ENCODE data around the gene MED9. TPM values are rescaled to one million over a fixed set of nuclear protein-coding genes. Genes with fewer than 3 reads are reported as not detected.

MED9 gene
- total and polyA plus RNA-seq, 2 of the 8 experiments (the other 6 are each of a cell fraction or from before 2014, with no cell fraction given), result 15.8 to 19.7 TPM

- TF ChIP-seq SP4 (IDR thresholded peaks at IDR 0.05; ENCODE audit: low read length), result no peak
- TF ChIP-seq NANOG (IDR thresholded peaks at IDR 0.05; ENCODE audit: insufficient read depth, low read depth, low read length, poor library complexity, severe bottlenecking), result no peak
- peaks cover 6% of the 10 kb centered on the region; the same call in 1 of the 2 replicates for H3K23me2 ChIP-seq (ENCODE audit: low read depth, low read length)
- H2BK5ac ChIP-seq (ENCODE audit: low read depth, low read length), result no peak overlapping the region
- H3K4me1 ChIP-seq (replicated peaks in 1 of 4; ENCODE audit: control insufficient read depth in 3 of 4, insufficient read depth in 4 of 4, low read length in 3 of 4), result peaks cover 0 to 5% (median 1%) of the 10 kb centered on the region in 4 experiments; a peak in 1 of 7 replicates
- H3K4me3 ChIP-seq (ENCODE audit: extremely low read depth in 1 of 4, insufficient read depth in 2 of 4, low read depth in 3 of 4, low read length in 4 of 4), result no peak overlapping the region
- no peak overlapping the region for H3K14ac ChIP-seq (ENCODE audit: insufficient read length)
- H3K27me3 ChIP-seq (replicated peaks in 1 of 4; ENCODE audit: control insufficient read depth in 3 of 4, extremely low read depth in 1 of 4, insufficient read depth in 3 of 4, low read length in 3 of 4), result peaks cover 0 to 4% (median 0%) of the 10 kb centered on the region in 4 experiments; a peak in 2 of 7 replicates
- no peak overlapping the region for H3K27ac ChIP-seq (ENCODE audit: low read depth, low read length)
- no peak overlapping the region for H3K56ac ChIP-seq (replicated peaks; ENCODE audit: insufficient read length, low read depth, low read length)
- H2BK20ac ChIP-seq (ENCODE audit: low read length), result no peak overlapping the region
- no peaks in the 10 kb centered on the region for H4K20me1 ChIP-seq (replicated peaks in 1 of 2; ENCODE audit: control insufficient read depth in 1 of 2, insufficient read depth in 2 of 2, low read length in 2 of 2)
- no peak overlapping the region for H2AK5ac ChIP-seq (ENCODE audit: low read depth, low read length)
- H3K23ac ChIP-seq (ENCODE audit: insufficient read length), result no peak overlapping the region
- no peak overlapping the region for H3K9ac ChIP-seq (replicated peaks in 1 of 4; ENCODE audit: extremely low read depth in 1 of 4, low read depth in 3 of 4, low read length in 3 of 4)
- CTCF ChIA-PET (ENCODE audit: partially characterized antibody), result interaction anchor here (1.0 to 1.3 kb wide), 2 partner anchors 87 to 119 kb away, joined by 3 to 4 read pairs; no protein-coding TSS in a partner anchor
- H3K18ac ChIP-seq (ENCODE audit: extremely low read depth, low read length), result no peak overlapping the region
- 85% methylated on average over 7 of the region's 7 CpGs; no CpG with 5 or more reads in 1 of the 2 experiments for WGBS, 2 experiments (ENCODE audit: extremely low coverage in 1 of 2, insufficient coverage in 1 of 2, insufficient read length in 1 of 2, insufficient replicate concordance in 2 of 2, low coverage in 1 of 2, low lambda C conversion rate in 2 of 2, missing lambda C conversion rate in 1 of 2)
- H3K79me2 ChIP-seq (ENCODE audit: control insufficient read depth in 1 of 2, insufficient read depth in 2 of 2, low read length in 2 of 2), result peaks cover 0 to 21% of the 10 kb centered on the region in 2 experiments; a peak in 3 of 4 replicates
- no peaks in the 10 kb centered on the region for H3K36me3 ChIP-seq (ENCODE audit: control insufficient read depth in 2 of 4, insufficient read depth in 4 of 4, low read length in 3 of 4)
- no peak overlapping the region for H4K5ac ChIP-seq (ENCODE audit: insufficient read length, low read depth, low read length)
- H4K8ac ChIP-seq (ENCODE audit: extremely low read depth, insufficient read depth, low read length), result no peak overlapping the region
- no peak overlapping the region for H2BK12ac ChIP-seq (ENCODE audit: low read depth, low read length)
- POLR2A ChIA-PET (ENCODE audit: partially characterized antibody), result interaction anchor here (0.6 kb wide), 1 partner anchor 16 kb away, joined by 3 read pairs; no protein-coding TSS in a partner anchor
- H3K4me2 ChIP-seq (ENCODE audit: insufficient read depth in 1 of 2, low read depth in 2 of 2, low read length in 2 of 2), result no peak overlapping the region
- DNase-seq (ENCODE audit: low read depth in 1 of 2, low spot score in 2 of 2), result no peak
- no peak overlapping the region for H2BK15ac ChIP-seq (ENCODE audit: low read length)
- H3K79me1 ChIP-seq (ENCODE audit: low read depth, low read length), result no peaks in the 10 kb centered on the region
- H3K9me3 ChIP-seq (ENCODE audit: insufficient read depth in 2 of 2, low read depth in 1 of 2, low read length in 1 of 2), result no peaks in the 10 kb centered on the region
- no peak for FAIRE-seq
- no peak overlapping the region for H3K4ac ChIP-seq (replicated peaks; ENCODE audit: insufficient read length, low read depth, low read length)
- H4K91ac ChIP-seq (replicated peaks; ENCODE audit: insufficient read length, low read length), result no peak overlapping the region
- H2AFZ ChIP-seq (ENCODE audit: low read length), result no peak overlapping the region
- no peak overlapping the region for H2BK120ac ChIP-seq (replicated peaks; ENCODE audit: low read depth, low read length)
Measured at GRCh38 chr17:17474341-17474740, 2.5 kb upstream of the MED9 start.
